Mammary epithelial cell (primary cell): ENCODE results near the gene GTF2B.

Experiments
- EZH2 ChIP-seq: IDR thresholded peaks from 2 replicates; pipeline ENCODE4 v1.6.1; 2012; ENCODE audit warnings: low read length, inconsistent platforms, borderline replicate concordance
- TF ChIP-seq, protein P1 (sequence below), 2 donors: IDR thresholded peaks in 1 of 2; conservative IDR thresholded peaks in 1 of 2; 2 replicates each; pipeline ENCODE4 v1.5.1; 2011 to 2012; ENCODE audit warnings: inconsistent platforms in 2 of 2, low read length in 2 of 2, mild to moderate bottlenecking in 2 of 2, control low read depth in 1 of 2, low read depth in 1 of 2; ENCODE audit not compliant: insufficient read depth in 1 of 2; ENCODE audit errors: extremely low read depth in 1 of 2

- TF ChIP-seq, protein P1, sequence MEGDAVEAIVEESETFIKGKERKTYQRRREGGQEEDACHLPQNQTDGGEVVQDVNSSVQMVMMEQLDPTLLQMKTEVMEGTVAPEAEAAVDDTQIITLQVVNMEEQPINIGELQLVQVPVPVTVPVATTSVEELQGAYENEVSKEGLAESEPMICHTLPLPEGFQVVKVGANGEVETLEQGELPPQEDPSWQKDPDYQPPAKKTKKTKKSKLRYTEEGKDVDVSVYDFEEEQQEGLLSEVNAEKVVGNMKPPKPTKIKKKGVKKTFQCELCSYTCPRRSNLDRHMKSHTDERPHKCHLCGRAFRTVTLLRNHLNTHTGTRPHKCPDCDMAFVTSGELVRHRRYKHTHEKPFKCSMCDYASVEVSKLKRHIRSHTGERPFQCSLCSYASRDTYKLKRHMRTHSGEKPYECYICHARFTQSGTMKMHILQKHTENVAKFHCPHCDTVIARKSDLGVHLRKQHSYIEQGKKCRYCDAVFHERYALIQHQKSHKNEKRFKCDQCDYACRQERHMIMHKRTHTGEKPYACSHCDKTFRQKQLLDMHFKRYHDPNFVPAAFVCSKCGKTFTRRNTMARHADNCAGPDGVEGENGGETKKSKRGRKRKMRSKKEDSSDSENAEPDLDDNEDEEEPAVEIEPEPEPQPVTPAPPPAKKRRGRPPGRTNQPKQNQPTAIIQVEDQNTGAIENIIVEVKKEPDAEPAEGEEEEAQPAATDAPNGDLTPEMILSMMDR (conservative IDR thresholded peaks at IDR 0.05 in 1 of 2, IDR thresholded peaks at IDR 0.05 in 1 of 2; ENCODE audit: extremely low read depth in 1 of 2, insufficient read depth in 1 of 2, low read depth in 1 of 2, low read length in 2 of 2): no peak
- TF ChIP-seq EZH2: no peak
Observed at GRCh38 chr1:88900883-88901282, 9.5 kb upstream of the GTF2B start.
